GM12801 (cell line): ENCODE measurements around the gene KIAA0930.

Source experiments
- TF ChIP-seq, protein P1 (sequence below): IDR thresholded peaks from one replicate; pipeline ENCODE4 v1.5.1; 2011; ENCODE audit warnings: control low read depth; ENCODE audit not compliant: insufficient read length; ENCODE audit errors: extremely low read depth

KIAA0930 gene

DNA sequence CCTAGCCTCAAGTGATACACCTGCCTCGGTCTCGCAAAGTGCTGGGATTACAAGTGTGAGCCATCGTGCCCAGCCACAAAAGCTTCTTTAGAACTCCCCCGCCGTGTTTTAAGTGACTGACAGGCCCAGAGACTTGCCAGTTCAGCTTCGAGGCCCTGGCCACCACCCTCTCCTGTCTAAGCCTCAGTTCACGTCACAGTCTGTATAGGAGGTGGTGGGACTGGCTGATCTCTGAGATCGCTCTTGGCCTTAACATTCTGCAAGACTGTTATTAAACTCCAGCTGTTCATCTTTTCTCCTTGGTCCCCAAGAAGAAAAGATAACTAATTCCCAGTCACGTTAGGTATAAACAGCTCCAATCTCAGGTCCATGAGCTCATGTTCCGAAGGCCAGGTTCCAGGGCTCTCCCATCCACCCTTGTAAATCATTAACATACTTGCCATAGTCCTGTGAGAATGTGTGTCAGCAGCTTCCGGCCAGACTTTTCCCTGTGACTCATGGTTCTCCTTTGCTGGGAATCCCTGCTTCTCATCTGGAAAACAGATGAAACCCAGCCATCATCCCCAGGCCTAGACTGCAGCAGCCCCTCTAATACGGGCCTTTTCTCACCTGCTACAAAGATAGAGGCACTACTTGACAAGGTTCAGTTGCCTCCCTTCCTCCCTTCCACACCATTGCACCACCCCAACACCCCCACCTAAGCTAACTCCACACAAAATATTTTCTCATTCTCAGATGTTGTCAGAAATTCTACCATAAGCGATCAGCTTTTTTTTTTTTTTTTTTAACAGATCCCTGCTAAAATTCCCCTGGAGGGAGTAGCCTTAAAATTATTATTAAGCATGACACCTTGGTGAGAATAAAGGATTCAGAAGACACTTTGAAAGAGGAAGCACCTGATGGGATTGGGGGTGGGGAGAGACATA lies 5.6 kb upstream of the KIAA0930 start:
- TF ChIP-seq, protein P1, sequence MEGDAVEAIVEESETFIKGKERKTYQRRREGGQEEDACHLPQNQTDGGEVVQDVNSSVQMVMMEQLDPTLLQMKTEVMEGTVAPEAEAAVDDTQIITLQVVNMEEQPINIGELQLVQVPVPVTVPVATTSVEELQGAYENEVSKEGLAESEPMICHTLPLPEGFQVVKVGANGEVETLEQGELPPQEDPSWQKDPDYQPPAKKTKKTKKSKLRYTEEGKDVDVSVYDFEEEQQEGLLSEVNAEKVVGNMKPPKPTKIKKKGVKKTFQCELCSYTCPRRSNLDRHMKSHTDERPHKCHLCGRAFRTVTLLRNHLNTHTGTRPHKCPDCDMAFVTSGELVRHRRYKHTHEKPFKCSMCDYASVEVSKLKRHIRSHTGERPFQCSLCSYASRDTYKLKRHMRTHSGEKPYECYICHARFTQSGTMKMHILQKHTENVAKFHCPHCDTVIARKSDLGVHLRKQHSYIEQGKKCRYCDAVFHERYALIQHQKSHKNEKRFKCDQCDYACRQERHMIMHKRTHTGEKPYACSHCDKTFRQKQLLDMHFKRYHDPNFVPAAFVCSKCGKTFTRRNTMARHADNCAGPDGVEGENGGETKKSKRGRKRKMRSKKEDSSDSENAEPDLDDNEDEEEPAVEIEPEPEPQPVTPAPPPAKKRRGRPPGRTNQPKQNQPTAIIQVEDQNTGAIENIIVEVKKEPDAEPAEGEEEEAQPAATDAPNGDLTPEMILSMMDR = no peak

DNA sequence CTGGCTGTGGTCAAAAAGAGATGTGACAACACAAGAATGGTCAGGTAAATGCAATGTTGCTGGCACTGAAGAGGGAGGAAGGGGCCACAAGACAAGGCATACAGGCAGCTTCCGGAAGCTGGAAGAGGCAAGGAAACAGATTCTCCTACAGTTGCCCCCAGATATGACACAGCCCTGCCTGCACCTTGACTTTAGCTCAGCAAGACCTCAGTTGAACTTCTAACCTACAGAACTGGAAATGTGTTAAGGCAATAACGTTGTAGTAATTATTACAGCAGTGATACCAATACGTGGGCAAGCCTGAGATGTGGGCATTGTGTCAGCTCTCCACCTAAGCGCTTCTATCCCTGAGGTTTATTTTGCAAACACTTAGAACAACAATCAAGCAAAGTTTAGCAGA lies 4.2 kb upstream of the KIAA0930 start:
- TF ChIP-seq, protein P1 = no peak

DNA sequence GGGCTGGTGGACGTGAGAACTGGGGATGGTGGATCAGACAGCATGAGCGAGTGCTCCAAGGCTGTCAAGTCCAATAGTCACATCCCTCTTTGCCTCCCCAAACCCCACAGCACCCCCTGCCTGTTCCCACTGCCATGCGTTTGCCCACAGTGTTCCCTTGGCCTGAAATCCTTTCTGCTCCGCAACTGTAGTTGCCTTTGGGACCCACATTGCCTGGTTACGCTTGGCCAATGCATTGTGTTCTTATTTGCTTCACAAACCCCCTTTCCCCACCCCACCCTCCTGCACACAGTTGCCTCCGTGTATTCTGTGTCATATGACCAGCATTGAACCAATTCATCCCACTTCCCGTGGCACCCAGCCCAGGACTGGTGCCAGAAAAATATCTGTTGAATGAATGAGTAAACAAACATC lies 2.1 kb upstream of the KIAA0930 start:
- TF ChIP-seq, protein P1 = no peak

DNA sequence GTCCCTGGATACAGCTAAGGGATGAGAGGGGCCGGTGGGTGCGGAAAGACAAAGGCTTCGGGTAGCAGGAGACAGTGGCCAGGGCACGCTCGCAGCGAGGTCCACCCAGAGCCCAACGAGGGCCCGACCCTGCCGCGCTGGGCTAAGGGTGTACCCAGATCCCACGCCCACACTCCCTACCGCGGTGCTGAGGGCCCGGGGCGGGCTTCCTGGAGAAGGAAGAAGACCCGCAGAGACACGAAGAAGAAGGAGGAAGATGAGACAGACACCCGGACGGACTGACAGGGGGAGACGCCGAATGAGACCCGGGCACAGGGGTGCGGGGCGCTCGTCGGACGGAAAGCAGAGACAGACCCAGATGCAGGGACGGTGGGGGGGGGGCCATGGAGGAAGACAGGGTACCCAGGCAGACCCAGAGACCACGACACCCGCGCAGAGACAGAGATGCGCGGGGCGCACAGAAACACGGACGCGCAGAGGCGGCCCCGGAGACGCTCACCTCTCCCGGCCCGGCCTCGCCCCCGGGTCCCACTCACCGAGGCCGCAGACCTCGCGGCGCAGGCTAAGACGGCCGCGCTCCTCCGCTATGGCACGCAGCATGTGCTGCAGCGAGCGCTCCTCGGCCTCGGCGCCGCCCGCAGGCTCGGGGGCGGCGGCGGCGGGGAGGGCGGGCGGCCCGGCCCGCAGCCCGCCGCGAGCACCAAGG lies 437 bp downstream of the KIAA0930 start:
- TF ChIP-seq, protein P1 = no peak

DNA sequence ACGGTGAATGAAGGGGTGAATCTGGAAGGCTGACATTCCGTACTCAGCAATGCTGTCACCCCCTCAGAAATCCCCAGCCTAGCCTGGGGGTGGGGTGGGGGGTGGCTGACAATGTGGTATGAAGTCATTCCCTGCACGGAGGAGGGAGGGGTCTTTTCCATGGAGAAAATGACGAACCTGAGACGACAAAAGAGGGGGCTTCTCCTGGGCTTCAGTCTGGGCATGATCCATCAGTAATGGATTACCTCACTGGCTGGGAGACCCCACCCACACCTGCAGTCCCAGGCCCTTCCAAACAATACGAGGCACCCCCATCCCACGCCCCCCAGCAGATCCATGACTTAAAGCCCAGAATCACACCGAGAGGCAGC lies 1.0 kb downstream of the KIAA0930 start:
- TF ChIP-seq, protein P1 = no peak

DNA sequence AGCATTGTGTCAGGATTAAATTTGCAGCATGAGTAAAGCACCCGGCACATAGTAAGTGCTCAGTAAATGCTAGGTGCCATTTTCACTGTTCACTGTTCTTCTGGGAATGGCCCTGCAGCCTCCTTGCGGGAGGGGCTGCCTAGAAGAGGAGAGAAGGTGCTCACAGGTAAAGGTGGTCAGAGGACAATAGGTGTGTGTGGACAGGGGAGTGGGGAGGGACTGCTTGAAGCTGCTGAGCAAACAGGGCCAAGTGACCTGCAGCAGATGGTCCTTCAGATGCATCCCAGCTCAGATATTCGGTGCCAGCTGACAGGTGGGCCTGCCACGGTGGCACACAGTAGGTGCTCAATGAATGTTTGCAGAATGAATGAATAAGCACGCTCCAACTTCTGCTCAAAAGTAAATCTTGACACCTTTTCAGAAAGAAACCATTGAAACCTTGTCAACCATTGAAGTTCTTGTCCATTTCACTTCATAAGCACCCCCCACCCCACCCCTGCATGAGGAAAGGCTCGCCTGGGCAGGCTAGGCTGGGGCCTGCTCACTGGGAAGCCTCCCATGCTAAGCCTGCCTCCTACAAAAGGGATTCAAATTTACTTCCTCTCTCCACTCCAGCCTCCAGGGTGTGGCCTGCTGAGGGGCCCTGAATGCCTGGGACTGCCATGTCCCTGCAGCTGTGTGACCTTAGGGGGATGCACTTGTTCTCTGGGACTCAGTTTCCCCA lies 1.6 kb downstream of the KIAA0930 start:
- TF ChIP-seq, protein P1 = no peak

DNA sequence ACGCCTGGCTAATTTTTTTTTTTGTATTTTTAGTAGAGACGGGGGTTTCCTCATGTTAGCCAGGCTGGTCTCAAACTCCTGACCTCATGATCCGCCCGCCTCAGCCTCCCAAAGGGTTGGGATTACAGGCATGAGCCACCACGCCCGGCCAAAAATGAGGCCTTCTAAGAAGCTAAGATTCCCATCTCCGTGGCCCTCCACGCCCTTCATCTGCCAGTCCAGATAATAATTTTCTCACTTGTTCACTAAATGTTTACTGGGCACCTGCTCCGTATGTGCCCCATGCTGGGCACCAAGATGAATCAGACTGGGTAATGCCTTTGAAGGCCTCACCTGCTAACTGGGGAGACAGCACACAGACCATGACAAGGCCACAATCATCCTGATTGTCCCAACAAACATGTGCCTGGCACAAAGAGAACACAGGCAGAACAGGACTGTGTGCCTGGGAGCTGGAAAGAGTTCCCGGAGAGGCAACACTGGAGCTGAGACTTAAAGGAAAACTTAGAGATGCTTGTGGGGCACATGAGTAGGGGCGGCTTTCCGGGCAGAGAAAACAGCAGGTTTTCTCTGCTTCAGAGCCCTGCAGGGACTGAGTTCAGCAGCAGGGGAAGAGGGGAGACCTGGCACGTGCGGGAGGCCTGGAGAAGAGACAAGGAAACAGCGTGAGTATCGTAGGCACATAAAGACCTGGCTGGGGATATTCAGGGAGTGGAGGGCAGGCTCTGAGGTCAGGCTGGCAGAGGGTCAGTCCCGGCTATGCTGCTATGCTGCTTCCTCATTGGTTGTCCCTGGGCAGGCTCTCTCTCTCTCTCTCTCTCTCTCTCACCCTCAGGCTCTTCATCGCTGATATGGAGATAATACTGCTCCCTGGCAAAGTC lies 2.4 kb downstream of the KIAA0930 start:
- TF ChIP-seq, protein P1 = no peak
